Testis (tissue), 2 donors: ENCODE results near the gene GRM8.

Source experiments
- CTCF ChIP-seq, 3 experiments: fragments of 450-650 bp in 2 of 3; fragments of 200-600 bp in 1 of 3; sonication (generic) in 1 of 3; IDR thresholded peaks; one replicate each; pipeline ENCODE4 v1.5.1; 2016 to 2019; ENCODE audit warnings: antibody characterized with exemption in 3 of 3, mild to moderate bottlenecking in 2 of 3, moderate library complexity in 1 of 3
- POLR2A ChIP-seq: fragments of 450-650 bp; IDR thresholded peaks from one replicate; pipeline ENCODE4 v1.6.1; 2017; ENCODE audit warnings: antibody characterized with exemption, mild to moderate bottlenecking, moderate library complexity

GRCh38 chr7:126411821-126412383, 840.8 kb downstream of the GRM8 start:
- TF ChIP-seq CTCF (IDR thresholded peaks at IDR 0.05) (no peak), POLR2A (no peak)
